Measurements from ENCODE around the gene KRT75. TPM values are rescaled to one million over a fixed set of nuclear protein-coding genes. Genes with fewer than 3 reads are reported as not detected.

The KRT75 gene
- not detected for total RNA-seq (2021; ENCODE audit: unreplicated experiment)
- polyA plus RNA-seq (2012): not detected in 2 replicates
- not detected for Bru-seq, nascent RNA
- not detected for BruChase-seq, experiment 1, labeled RNA remaining after a 6-hour chase
- BruChase-seq, experiment 2, labeled RNA remaining after a 2-hour chase: not detected
- long read RNA-seq: 0 reads

GRCh38 chr12:52434081-52434733 is at the start of gene KRT75:
TSS of gene KRT75 (minus strand) at chr12:52434371. CDS start at chr12:52434304, 67 bp downstream.
- ChIA-PET RAD21 (ENCODE audit: low non-redundant PET in 1 of 2, low total read pairs in 2 of 2, uncharacterized antibody in 2 of 2, unreplicated experiment in 2 of 2) (no interaction called here), POLR2A (no interaction called here), CTCF (interaction anchor here (1.8 kb wide), 1 partner anchor 436 kb away, joined by 3 read pairs; no protein-coding TSS in a partner anchor)
- Histone ChIP-seq H3K4me3 (replicated peaks in 1 of 2; ENCODE audit: low read depth in 1 of 2, low read length in 2 of 2) (no peak within 1 kb of the TSS), H3K4me1 (ENCODE audit: control insufficient read depth in 1 of 2, insufficient read depth in 2 of 2, low read length in 2 of 2) (peaks cover 0 to 38% of the 10 kb centered on the region in 2 experiments; a peak in 2 of 4 replicates), H3K9me2 (ENCODE audit: insufficient read depth) (no peaks in the 10 kb centered on the region), H3K27ac (ENCODE audit: low read depth, low read length) (no peak within 1 kb of the TSS), H3K27me3 (ENCODE audit: insufficient read depth, low read length) (no peaks in the 10 kb centered on the region; the same call in 1 of the 2 replicates), H2AFZ (ENCODE audit: low read depth, low read length, poor library complexity, severe bottlenecking) (no peak within 1 kb of the TSS), H3K36me3 (ENCODE audit: control insufficient read depth in 1 of 2, insufficient read depth in 2 of 2, low read length in 2 of 2) (no peaks in the 10 kb centered on the region), H4K20me1 (ENCODE audit: insufficient read depth) (no peaks in the 10 kb centered on the region), H3K79me2 (ENCODE audit: insufficient read depth, low read length) (no peaks in the 10 kb centered on the region), H3K9me3 (ENCODE audit: control insufficient read depth in 1 of 2, insufficient read depth in 1 of 2, low read depth in 1 of 2, low read length in 2 of 2) (no peaks in the 10 kb centered on the region), H3K4me2 (ENCODE audit: low read length) (no peak within 1 kb of the TSS), H3K9ac (ENCODE audit: low read length) (no peak within 1 kb of the TSS)
- BruUV-seq (replicated peaks): no TSS peak
- TF ChIP-seq ELF1 (IDR thresholded peaks at IDR 0.05; ENCODE audit: borderline replicate concordance, low read depth): no peak
- TF ChIP-seq ZNF274 (IDR thresholded peaks at IDR 0.05; ENCODE audit: low read depth, low read length): no peak
- intact Hi-C loops (cut with micrococcal nuclease): no loop called here
- no peak for ATAC-seq
- DNase-seq (ENCODE audit: low read depth, low spot score): no peak

GRCh38 chr12:52480073-52480472 is 45.9 kb upstream of the KRT75 start:
- BruUV-seq (replicated peaks): no TSS peak
- H3K9ac ChIP-seq (ENCODE audit: low read length): no peak overlapping the region
- CTCF ChIA-PET: no interaction called here

More at GRCh38 chr12:52480073-52480472, 45.9 kb upstream of the KRT75 start:
- H4K20me1 ChIP-seq (ENCODE audit: insufficient read depth): no peaks in the 10 kb centered on the region
- TF ChIP-seq POLR2AphosphoS5 (IDR thresholded peaks at IDR 0.05; ENCODE audit: low read depth, low read length) (no peak), ELF1 (IDR thresholded peaks at IDR 0.05; ENCODE audit: borderline replicate concordance, low read depth) (no peak), MAX (IDR thresholded peaks at IDR 0.05) (no peak), EZH2phosphoT487 (IDR thresholded peaks at IDR 0.05; ENCODE audit: borderline replicate concordance) (no peak), EZH2 (IDR thresholded peaks at IDR 0.05) (no peak), RAD21 (IDR thresholded peaks at IDR 0.05; ENCODE audit: low read depth) (no peak), EGR1 (IDR thresholded peaks at IDR 0.05; ENCODE audit: low read depth) (no peak), ATF3 (IDR thresholded peaks at IDR 0.05) (no peak), CTCF (IDR thresholded peaks at IDR 0.05 in 2 of 3, conservative IDR thresholded peaks at IDR 0.05 in 1 of 3; ENCODE audit: borderline replicate concordance in 1 of 3, insufficient read depth in 1 of 3, low read depth in 2 of 3, low read length in 2 of 3) (no peak), SRF (IDR thresholded peaks at IDR 0.05; ENCODE audit: low read depth) (no peak), JUND (IDR thresholded peaks at IDR 0.05) (no peak), SIN3A (IDR thresholded peaks at IDR 0.05; ENCODE audit: low read depth) (no peak), FOSL1 (IDR thresholded peaks at IDR 0.05; ENCODE audit: low read depth) (no peak)
- H3K4me2 ChIP-seq (ENCODE audit: low read length): no peak overlapping the region
- no peaks in the 10 kb centered on the region for H3K9me2 ChIP-seq (ENCODE audit: insufficient read depth)
- H3K4me3 ChIP-seq (replicated peaks in 1 of 2; ENCODE audit: low read depth in 1 of 2, low read length in 2 of 2): no peak overlapping the region
- no peaks in the 10 kb centered on the region for H3K9me3 ChIP-seq (ENCODE audit: control insufficient read depth in 1 of 2, insufficient read depth in 1 of 2, low read depth in 1 of 2, low read length in 2 of 2)
- RAD21 ChIA-PET (ENCODE audit: low non-redundant PET in 1 of 2, low total read pairs in 2 of 2, uncharacterized antibody in 2 of 2, unreplicated experiment in 2 of 2): no interaction called here
- H3K4me1 ChIP-seq (ENCODE audit: control insufficient read depth in 1 of 2, insufficient read depth in 2 of 2, low read length in 2 of 2): no peaks in the 10 kb centered on the region
- ATAC-seq: no peak
- no peaks in the 10 kb centered on the region for H3K27me3 ChIP-seq (ENCODE audit: insufficient read depth, low read length)
- H3K36me3 ChIP-seq (ENCODE audit: control insufficient read depth in 1 of 2, insufficient read depth in 2 of 2, low read length in 2 of 2): no peaks in the 10 kb centered on the region
- no peak for DNase-seq (ENCODE audit: low read depth, low spot score)
- H2AFZ ChIP-seq (ENCODE audit: low read depth, low read length, poor library complexity, severe bottlenecking): no peak overlapping the region
- POLR2A ChIA-PET: no interaction called here
- intact Hi-C loops (cut with micrococcal nuclease): no loop called here
- H3K79me2 ChIP-seq (ENCODE audit: insufficient read depth, low read length): no peaks in the 10 kb centered on the region
- no peak overlapping the region for H3K27ac ChIP-seq (ENCODE audit: low read depth, low read length)
